ENCODE measurements around the gene ANKS1B.

Gene ANKS1B

DNA sequence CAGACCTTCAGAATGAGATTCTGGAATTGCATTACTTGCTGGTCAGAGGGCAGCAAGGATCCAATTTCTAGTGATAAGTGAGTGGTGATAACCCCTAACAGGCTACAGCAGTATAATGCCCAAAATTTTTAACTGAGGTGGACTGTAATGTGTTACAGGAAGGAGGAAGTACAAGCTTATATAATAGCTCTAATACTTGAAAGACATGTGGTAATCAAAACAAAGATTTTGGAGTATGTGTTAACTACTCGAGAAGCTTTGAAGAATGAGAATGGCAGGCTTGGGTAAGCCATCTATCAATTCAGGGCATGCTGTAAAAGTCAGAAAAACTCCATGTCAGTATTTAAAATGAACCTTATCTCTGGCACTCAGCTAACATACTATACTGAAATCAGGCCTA is 70.5 kb downstream of the ANKS1B start:
- H3K4me3 ChIP-seq (ENCODE audit: low read depth, low read length), result no peak overlapping the region
- TF ChIP-seq, protein P1, sequence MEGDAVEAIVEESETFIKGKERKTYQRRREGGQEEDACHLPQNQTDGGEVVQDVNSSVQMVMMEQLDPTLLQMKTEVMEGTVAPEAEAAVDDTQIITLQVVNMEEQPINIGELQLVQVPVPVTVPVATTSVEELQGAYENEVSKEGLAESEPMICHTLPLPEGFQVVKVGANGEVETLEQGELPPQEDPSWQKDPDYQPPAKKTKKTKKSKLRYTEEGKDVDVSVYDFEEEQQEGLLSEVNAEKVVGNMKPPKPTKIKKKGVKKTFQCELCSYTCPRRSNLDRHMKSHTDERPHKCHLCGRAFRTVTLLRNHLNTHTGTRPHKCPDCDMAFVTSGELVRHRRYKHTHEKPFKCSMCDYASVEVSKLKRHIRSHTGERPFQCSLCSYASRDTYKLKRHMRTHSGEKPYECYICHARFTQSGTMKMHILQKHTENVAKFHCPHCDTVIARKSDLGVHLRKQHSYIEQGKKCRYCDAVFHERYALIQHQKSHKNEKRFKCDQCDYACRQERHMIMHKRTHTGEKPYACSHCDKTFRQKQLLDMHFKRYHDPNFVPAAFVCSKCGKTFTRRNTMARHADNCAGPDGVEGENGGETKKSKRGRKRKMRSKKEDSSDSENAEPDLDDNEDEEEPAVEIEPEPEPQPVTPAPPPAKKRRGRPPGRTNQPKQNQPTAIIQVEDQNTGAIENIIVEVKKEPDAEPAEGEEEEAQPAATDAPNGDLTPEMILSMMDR (IDR thresholded peaks at IDR 0.05; ENCODE audit: control insufficient read depth, extremely low read depth, insufficient read depth), result no peak
- DNase-seq (ENCODE audit: low read depth), result no peak

DNA sequence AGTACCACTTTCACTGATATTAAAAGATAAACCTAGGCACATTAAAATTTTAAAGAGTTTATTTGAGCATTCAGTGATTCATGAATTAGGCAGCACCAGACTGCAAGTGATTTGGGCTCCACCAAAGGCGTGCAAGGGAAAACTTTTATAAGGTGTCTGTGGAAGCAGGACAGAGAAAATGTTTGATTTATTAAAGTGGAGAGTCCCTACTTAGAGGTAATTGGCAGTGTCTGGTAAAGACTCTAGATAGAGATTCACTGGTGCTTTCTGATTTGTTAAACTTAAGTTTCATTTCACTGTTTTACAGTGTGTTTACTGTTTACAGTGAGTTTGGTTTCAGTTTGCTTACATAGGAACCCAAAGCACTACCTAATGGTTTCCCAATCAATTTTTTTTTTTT is 72.8 kb downstream of the ANKS1B start:
- TF ChIP-seq, protein P1 (IDR thresholded peaks at IDR 0.05; ENCODE audit: control insufficient read depth, extremely low read depth, insufficient read depth), result no peak
- no peak for DNase-seq (ENCODE audit: low read depth)
- no peak overlapping the region for H3K4me3 ChIP-seq (ENCODE audit: low read depth, low read length)

DNA sequence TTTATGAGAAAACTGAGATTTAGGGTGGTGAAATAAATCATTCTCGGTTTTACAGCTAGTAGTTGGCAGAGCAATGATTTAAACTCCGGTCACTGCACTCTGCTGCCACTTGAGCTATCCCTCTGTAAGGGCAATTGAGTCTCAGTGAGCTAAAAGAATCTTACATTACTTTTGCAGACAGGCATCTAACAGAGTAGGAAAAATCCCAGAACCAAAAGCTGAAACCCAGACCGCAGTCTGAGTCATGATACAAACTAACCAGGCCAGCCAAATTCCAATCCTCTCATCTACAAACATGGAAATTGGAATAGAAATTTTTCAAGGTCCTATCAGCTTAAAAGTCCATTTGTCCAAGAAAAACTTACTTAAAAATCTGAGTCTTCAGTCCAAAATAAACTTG is 73.7 kb downstream of the ANKS1B start:
- TF ChIP-seq, protein P1 (IDR thresholded peaks at IDR 0.05; ENCODE audit: control insufficient read depth, extremely low read depth, insufficient read depth), result no peak
- no peak overlapping the region for H3K4me3 ChIP-seq (ENCODE audit: low read depth, low read length)
- DNase-seq (ENCODE audit: low read depth), result no peak

DNA sequence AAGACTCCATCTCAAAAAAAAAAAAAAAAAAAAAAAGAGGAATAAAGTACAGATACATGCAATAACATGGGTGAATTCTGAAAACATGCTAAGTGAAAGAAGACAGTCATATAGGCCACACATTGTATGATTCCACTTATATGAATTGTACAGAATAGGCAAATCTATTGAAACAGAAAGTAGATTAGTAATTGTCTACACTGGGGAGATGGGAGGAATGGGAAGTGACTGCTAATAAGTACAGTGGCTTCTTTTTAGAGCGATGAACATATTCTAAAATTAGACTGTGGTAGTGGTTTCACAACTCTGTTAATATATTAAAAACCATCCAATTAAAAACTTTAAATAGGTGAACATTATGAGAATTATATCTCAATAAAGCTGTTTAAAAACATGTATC is 74.4 kb downstream of the ANKS1B start:
- no peak for DNase-seq (ENCODE audit: low read depth)
- TF ChIP-seq, protein P1 (IDR thresholded peaks at IDR 0.05; ENCODE audit: control insufficient read depth, extremely low read depth, insufficient read depth), result no peak
- no peak overlapping the region for H3K4me3 ChIP-seq (ENCODE audit: low read depth, low read length)

DNA sequence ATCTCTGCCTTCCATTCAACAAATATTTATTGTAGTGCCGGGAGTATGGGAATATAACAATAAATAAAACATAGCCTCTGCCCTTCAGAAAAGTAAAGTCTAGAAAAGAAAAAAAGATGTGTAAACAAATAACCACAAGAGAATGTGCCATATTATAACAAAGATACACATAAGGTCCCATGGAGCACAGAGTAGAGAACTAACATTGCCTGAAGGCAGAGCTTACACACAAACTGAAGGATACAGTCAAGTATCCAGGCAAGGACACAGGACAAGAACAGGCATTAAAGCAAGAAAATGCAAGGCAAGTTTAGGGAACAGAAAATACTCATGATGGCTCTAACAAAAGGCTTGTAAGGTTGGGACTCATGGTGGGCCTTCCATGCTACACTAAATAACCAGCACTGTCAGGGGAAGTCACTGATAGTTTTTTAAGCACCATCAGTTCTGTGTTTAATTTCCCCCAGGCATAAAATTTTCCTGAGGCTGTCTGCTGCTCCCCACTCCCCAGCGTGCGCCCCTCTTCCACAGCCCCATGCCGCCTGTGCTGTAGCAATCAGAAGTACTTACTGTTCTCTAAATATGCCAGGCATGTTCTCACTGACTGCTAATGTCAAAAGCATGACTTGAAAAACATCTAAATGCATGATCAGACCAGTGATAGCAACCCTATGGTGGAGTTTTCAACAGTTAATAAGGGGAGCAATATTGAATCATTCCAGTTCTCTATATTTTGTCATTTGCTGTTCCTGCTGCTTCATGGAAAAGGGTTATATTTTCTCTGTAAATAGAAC is 77.8 kb downstream of the ANKS1B start:
- no peak for DNase-seq (ENCODE audit: low read depth)
- no peak overlapping the region for H3K4me3 ChIP-seq (ENCODE audit: low read depth, low read length)
- TF ChIP-seq, protein P1 (IDR thresholded peaks at IDR 0.05; ENCODE audit: control insufficient read depth, extremely low read depth, insufficient read depth), result no peak

DNA sequence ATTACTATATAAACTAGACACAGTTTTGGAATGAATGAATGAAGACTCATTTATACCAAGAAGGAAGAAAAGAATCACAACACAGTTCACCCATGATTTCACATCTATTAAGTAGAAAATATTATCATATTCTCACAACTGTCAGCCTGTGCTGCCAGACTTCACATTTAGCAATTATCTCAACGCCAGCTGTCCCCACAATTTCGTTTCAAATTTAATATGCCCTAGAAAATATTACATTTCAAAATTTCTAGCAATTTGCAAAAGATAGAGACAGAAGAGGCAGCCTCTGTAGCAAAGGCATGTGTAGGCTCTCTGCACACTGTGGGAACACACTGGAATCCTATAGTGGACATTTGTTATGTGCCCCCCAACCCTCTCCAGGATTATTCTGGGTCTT is 83.6 kb downstream of the ANKS1B start:
- no peak for DNase-seq (ENCODE audit: low read depth)
- TF ChIP-seq, protein P1 (IDR thresholded peaks at IDR 0.05; ENCODE audit: control insufficient read depth, extremely low read depth, insufficient read depth), result no peak
- no peak overlapping the region for H3K4me3 ChIP-seq (ENCODE audit: low read depth, low read length)

DNA sequence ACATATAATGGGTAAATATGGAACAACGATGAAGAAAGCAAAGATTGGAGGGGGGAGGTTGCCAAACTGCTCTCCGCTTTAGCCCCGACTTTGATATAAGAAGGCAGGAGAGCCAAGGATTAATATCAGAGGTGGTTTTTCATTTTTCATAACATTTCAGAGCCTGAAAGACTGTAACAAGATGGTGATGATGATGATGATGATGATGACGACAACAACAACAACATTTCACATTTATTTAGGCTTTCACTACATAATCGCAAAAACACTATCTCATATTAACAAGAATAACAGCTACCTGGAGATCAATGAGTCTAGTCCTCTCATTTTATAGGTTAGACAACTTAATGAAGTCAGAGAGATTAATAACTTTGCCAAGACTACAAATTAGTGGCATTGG is 86.1 kb downstream of the ANKS1B start:
- H3K4me3 ChIP-seq (ENCODE audit: low read depth, low read length), result no peak overlapping the region
- no peak for DNase-seq (ENCODE audit: low read depth)
- TF ChIP-seq, protein P1 (IDR thresholded peaks at IDR 0.05; ENCODE audit: control insufficient read depth, extremely low read depth, insufficient read depth), result no peak
